Measurements from ENCODE around the gene RIC3. TPM values are rescaled to one million over a fixed set of nuclear protein-coding genes. Genes with fewer than 3 reads are reported as not detected.

RIC3 gene
- total RNA-seq, 1 donor from 2014 or later, result 12.7 TPM

DNA sequence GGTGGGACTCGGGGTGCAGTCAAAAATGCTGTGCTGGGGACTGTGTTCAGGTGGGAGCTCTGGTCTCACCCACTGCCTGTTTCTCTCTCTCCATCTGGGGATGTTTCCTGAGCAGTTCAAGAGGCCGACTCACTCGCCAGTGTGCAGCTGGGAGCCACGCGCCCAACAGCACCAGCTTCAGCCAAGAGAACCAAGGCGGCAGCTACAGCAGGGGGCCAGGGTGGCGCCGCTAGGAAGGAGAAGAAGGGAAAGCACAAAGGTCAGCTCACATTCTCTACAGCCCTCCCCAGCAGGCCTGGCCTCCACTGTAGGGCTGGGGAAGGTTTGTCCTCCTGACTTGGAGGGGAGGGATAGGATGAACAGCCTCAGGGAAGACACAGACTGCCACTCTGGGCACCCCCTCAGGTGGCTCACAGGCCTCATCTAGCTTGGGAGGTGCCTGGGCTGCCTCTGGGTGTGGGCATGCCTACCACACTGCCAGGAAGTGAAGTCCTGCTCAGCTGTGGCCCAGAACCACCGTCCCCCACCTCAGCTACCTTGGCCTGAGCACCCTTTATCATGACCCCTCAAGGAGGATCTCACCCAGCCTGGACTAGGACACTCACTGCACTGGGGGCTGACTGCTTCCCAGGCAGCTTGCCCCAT is 74.8 kb downstream of the RIC3 start:
- intact Hi-C loops (cut with DNase I), result no loop called here
- no peak overlapping the region for H3K4me3 ChIP-seq
- DNase-seq (no peak), ATAC-seq (no peak)
- peaks cover 5% of the 10 kb centered on the region for H3K4me1 ChIP-seq
- H3K27me3 ChIP-seq (ENCODE audit: low read depth), result no peaks in the 10 kb centered on the region
- no peaks in the 10 kb centered on the region for H3K36me3 ChIP-seq
- no peak overlapping the region for H3K27ac ChIP-seq
- TF ChIP-seq, protein P1, sequence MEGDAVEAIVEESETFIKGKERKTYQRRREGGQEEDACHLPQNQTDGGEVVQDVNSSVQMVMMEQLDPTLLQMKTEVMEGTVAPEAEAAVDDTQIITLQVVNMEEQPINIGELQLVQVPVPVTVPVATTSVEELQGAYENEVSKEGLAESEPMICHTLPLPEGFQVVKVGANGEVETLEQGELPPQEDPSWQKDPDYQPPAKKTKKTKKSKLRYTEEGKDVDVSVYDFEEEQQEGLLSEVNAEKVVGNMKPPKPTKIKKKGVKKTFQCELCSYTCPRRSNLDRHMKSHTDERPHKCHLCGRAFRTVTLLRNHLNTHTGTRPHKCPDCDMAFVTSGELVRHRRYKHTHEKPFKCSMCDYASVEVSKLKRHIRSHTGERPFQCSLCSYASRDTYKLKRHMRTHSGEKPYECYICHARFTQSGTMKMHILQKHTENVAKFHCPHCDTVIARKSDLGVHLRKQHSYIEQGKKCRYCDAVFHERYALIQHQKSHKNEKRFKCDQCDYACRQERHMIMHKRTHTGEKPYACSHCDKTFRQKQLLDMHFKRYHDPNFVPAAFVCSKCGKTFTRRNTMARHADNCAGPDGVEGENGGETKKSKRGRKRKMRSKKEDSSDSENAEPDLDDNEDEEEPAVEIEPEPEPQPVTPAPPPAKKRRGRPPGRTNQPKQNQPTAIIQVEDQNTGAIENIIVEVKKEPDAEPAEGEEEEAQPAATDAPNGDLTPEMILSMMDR (IDR thresholded peaks at IDR 0.05), result no peak
- no peaks in the 10 kb centered on the region for H3K9me3 ChIP-seq

DNA sequence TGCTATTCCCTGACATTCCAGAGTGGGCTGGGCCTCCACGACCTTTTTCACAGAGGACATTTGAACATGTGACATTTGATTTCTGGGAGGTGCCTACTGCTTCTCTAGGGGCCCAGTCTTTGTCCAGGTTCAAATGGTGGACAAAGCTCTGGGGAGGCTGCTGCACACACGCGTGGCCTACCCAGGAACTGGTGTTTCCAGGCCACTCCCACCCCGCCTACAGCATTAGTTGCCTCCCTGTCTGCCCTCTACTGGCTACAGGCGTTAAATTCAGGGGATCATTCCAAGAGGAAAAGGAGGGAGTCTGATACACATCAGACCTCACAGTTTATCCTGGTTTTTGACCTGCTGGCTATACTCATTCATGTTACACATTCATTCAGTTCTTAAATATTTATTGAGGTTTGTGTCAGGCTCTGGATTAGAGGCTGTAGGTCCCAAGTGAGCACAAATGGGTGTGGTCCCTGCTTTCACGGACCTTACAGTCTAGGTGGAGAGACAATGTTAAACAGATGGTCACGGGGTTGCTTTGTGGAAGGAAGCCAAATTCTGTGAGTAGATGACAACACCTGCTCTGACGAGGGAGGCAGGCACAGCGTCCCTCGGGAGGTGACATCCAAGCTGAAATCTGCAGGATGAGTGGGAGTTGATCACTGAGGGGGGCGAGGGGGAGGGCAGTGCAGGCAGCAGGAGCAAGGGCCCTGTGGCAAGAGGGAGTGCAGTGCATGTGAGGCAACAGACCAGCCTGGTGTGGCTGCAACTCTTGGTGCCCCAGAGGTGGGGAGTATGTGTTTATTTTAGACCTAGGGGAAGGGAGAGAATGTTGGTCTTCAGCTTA is 76.0 kb downstream of the RIC3 start:
- DNase-seq (peak; percentile 67), ATAC-seq (peak; percentile 72 to 77)
- TF ChIP-seq, protein P1 (IDR thresholded peaks at IDR 0.05), result peak; percentile 63
- no peaks in the 10 kb centered on the region for H3K36me3 ChIP-seq
- H3K27ac ChIP-seq, result no peak overlapping the region
- H3K9me3 ChIP-seq, result no peaks in the 10 kb centered on the region
- no peak overlapping the region for H3K4me3 ChIP-seq
- H3K4me1 ChIP-seq, result peaks cover 5% of the 10 kb centered on the region
- intact Hi-C loops (cut with DNase I), result no loop called here
- no peaks in the 10 kb centered on the region for H3K27me3 ChIP-seq (ENCODE audit: low read depth)

DNA sequence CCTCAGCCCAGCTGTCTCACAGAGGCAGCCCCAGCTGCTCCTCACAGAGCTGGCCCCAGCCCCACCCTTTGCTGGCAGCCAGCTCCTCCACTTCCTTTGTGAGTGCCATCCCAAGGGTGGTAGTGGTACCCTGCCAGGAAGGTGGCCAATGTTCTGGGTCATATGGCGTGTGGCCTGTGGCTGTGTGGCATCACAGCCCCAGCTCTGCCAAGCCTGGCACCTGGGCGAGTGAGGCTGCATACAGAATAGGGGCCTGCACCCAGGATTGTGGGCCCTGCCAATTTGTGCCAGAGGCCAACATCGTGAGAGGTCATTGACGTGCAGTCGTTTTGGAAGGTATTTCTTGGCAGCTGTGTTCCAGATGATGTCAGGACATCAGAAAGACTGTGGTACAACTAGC is 77.1 kb downstream of the RIC3 start:
- Histone ChIP-seq H3K9me3 (no peaks in the 10 kb centered on the region), H3K4me3 (no peak overlapping the region), H3K27me3 (ENCODE audit: low read depth) (peaks cover 2% of the 10 kb centered on the region), H3K36me3 (no peaks in the 10 kb centered on the region), H3K27ac (no peak overlapping the region), H3K4me1 (peaks cover 5% of the 10 kb centered on the region)
- TF ChIP-seq, protein P1 (IDR thresholded peaks at IDR 0.05), result no peak
- DNase-seq (no peak), ATAC-seq (no peak)
- intact Hi-C loops (cut with DNase I), result no loop called here

DNA sequence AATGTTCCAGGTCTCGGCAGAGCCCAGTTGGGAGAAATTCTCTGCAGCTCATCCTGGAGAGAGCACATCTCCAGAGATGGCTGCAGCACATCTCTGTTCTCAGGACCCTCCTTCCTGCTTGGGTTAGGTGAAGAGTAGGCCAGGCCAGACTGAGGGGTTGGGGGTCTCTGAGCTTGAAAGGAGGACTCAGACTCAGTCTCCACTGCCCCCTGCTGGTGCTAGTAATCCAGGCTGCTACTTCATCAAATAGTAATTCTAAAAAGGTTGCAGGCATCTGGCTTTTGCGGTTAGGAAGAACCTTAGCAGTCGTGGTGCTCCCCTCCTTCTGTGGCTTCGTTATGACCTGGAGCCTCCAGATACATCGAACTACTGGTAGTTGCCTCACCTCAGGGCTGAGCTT is 78.1 kb downstream of the RIC3 start:
- Histone ChIP-seq H3K9me3 (no peaks in the 10 kb centered on the region), H3K4me3 (no peak overlapping the region), H3K27me3 (ENCODE audit: low read depth) (peaks cover 4% of the 10 kb centered on the region), H3K27ac (no peak overlapping the region), H3K36me3 (no peaks in the 10 kb centered on the region), H3K4me1 (peaks cover 5% of the 10 kb centered on the region)
- DNase-seq, result no peak
- intact Hi-C loops (cut with DNase I), result no loop called here
- TF ChIP-seq, protein P1 (IDR thresholded peaks at IDR 0.05), result peak; percentile 33
- no peak for ATAC-seq

DNA sequence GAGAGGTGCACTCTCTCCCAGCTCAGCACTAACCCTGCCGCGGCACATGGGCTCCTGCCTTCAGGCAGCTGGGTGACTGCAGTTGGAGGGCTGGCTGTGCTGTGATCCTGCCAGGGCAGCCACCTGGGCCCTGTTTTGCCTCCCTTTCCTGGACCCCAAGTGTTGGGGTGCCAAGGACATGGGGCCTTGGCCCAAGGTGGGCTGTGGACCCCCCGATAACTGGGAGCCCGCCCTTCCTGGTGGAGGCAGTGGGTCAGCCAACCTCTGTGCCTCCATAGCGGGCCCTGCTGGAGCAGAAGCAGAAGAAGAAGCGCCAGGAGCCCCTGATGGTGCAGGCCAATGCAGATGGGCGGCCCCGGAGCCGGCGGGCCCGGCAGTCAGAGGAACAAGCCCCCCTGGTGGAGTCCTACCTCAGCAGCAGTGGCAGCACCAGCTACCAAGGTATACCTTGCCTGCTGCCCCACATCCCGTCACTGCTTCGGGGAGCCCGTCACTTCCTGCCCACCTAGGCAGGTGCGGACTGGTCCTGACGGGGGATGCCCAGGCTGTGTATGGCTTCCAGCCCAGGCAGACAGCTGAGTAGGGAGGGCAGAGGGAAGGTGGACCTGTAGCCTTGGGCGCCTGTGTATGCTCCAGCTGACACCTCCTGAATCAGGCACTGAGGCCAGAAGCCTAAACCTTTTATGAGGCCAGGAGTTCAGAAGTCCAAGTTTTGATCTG is 78.9 kb downstream of the RIC3 start:
- Histone ChIP-seq H3K36me3 (no peaks in the 10 kb centered on the region), H3K4me3 (no peak overlapping the region), H3K27me3 (ENCODE audit: low read depth) (peaks cover 4% of the 10 kb centered on the region), H3K4me1 (peaks cover 5% of the 10 kb centered on the region), H3K9me3 (no peaks in the 10 kb centered on the region), H3K27ac (no peak overlapping the region)
- intact Hi-C loops (cut with DNase I), result no loop called here
- TF ChIP-seq, protein P1 (IDR thresholded peaks at IDR 0.05), result no peak
- ATAC-seq (no peak), DNase-seq (no peak)

All from lower lobe of right lung (tissue), 2 donors.